ENCODE results near the gene KCNQ1.

The KCNQ1 gene

GRCh38 chr11:2707736-2708135 is 262.9 kb downstream of the KCNQ1 start:
- no peak for DNase-seq (ENCODE audit: low read depth)
- TF ChIP-seq CTCF (IDR thresholded peaks at IDR 0.05; ENCODE audit: control insufficient read depth, insufficient read depth, low read depth, low read length, missing control alignments), result no peak
- H3K4me3 ChIP-seq (ENCODE audit: control insufficient read depth, low read depth, low read length), result no peak overlapping the region

GRCh38 chr11:2708151-2708581 is 263.4 kb downstream of the KCNQ1 start:
- TF ChIP-seq CTCF (IDR thresholded peaks at IDR 0.05; ENCODE audit: control insufficient read depth, insufficient read depth, low read depth, low read length, missing control alignments), result no peak
- no peak overlapping the region for H3K4me3 ChIP-seq (ENCODE audit: control insufficient read depth, low read depth, low read length)
- no peak for DNase-seq (ENCODE audit: low read depth)

DNA sequence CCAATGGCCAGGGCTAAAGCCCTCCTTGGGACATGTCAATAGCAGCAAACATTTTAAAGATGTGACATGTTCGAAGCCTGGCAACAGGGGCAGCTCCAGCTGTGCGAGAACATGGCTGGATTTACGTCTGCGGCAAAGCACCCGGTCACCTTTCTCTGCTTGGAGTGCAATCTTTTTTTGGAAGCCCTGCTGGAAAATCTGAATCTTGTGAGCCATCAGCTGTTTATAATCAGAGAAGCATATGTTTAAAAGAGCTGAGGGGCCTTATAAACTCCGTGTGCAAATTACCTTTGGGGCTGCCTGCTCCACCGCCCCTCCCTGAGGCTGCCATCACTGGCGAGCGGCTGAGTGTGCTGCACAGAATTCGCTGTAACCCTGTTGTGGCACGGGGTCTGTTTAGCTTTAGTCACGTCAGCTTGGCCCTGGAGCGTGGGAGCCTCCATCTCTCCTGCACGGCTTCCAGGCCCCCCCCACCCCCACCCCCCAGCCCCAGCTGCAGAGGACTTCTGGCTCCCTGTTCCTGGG is 264.0 kb downstream of the KCNQ1 start:
- DNase-seq (ENCODE audit: low read depth), result no peak
- no peak overlapping the region for H3K4me3 ChIP-seq (ENCODE audit: control insufficient read depth, low read depth, low read length)
- TF ChIP-seq CTCF (IDR thresholded peaks at IDR 0.05; ENCODE audit: control insufficient read depth, insufficient read depth, low read depth, low read length, missing control alignments), result no peak

- no peak for DNase-seq (ENCODE audit: low read depth)
- H3K4me3 ChIP-seq (ENCODE audit: control insufficient read depth, low read depth, low read length), result no peak overlapping the region
- TF ChIP-seq CTCF (IDR thresholded peaks at IDR 0.05; ENCODE audit: control insufficient read depth, insufficient read depth, low read depth, low read length, missing control alignments), result no peak
Measured at GRCh38 chr11:2709429-2709828, 264.6 kb downstream of the KCNQ1 start.

DNA sequence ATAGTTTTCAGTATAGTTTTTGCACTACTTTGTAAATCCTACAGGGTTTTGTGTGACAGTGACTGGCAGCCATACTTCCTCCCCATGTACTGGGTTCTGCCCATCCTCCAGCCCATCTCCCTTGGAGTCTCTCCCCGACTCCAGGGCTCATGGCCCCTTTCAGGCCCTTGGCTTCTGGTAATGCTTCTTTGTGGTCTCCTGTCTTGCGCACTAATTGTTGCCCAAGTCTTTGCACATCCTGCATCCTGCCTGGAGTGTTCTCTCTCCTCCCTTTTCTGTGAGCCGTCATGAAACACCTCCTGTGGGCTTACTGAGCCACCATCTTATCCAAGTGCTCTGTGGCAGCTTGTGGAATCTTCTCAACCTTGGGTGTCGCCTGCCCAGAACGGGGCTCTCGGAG is 266.4 kb downstream of the KCNQ1 start:
- H3K4me3 ChIP-seq (ENCODE audit: control insufficient read depth, low read depth, low read length), result no peak overlapping the region
- DNase-seq (ENCODE audit: low read depth), result no peak
- TF ChIP-seq CTCF (IDR thresholded peaks at IDR 0.05; ENCODE audit: control insufficient read depth, insufficient read depth, low read depth, low read length, missing control alignments), result no peak

GRCh38 chr11:2713094-2713493 is 268.3 kb downstream of the KCNQ1 start:
- TF ChIP-seq CTCF (IDR thresholded peaks at IDR 0.05; ENCODE audit: control insufficient read depth, insufficient read depth, low read depth, low read length, missing control alignments), result no peak
- H3K4me3 ChIP-seq (ENCODE audit: control insufficient read depth, low read depth, low read length), result no peak overlapping the region
- no peak for DNase-seq (ENCODE audit: low read depth)
